Body of pancreas (tissue), 4 donors: Measurements from ENCODE around the gene AMOTL1. TPM values are rescaled to one million over a fixed set of nuclear protein-coding genes. Genes with fewer than 3 reads are reported as not detected.
A peak's percentile ranks its signal among the peaks of the same experiment; 100 is the strongest.

Source experiments
- ATAC-seq: fragments of 150-250 bp; one replicate; pipeline ENCODE4 v1.9.1; 2016
- DNase-seq, 4 donors: peaks; one replicate each; pipeline ENCODE4 v3.0.0-alpha.2; 2019
- H3K27ac ChIP-seq, 4 donors: fragments of 200-600 bp; sonication (generic); 1 replicate in 3 of 4; 2 replicates in 1 of 4; pipeline versions ENCODE4 v1.5.1 to v1.6.1; 2016 to 2019; ENCODE audit warnings: mild to moderate bottlenecking in 1 of 4, mixed read lengths in 1 of 4, moderate library complexity in 1 of 4
- H3K27me3 ChIP-seq, 2 donors: fragments of 200-600 bp; sonication (generic); one replicate each; pipeline ENCODE4 v1.6.0; 2016; ENCODE audit warnings: mild to moderate bottlenecking in 1 of 2
- H3K36me3 ChIP-seq, 2 donors: fragments of 200-600 bp; sonication (generic); replicated peaks in 1 of 2; 2 replicates each; pipeline ENCODE4 v1.5.1; 2016; ENCODE audit warnings: low read depth in 2 of 2; ENCODE audit not compliant: insufficient read depth in 1 of 2
- H3K4me1 ChIP-seq: fragments of 200-600 bp; sonication (generic); one replicate; pipeline ENCODE4 v1.6.0; 2016
- H3K4me3 ChIP-seq, 2 donors: fragments of 200-600 bp; sonication (generic); 1 replicate in 1 of 2; 2 replicates in 1 of 2; pipeline ENCODE4 v1.5.1; 2016 to 2019
- H3K9me3 ChIP-seq, 3 donors: fragments of 200-600 bp; sonication (generic); 1 replicate in 2 of 3; 2 replicates in 1 of 3; pipeline ENCODE4 v1.5.1; 2016
- POLR2A ChIP-seq, 3 donors: fragments of 450-650 bp; IDR thresholded peaks; one replicate each; pipeline ENCODE4 v1.6.1; 2016; ENCODE audit warnings: antibody characterized with exemption in 3 of 3, mild to moderate bottlenecking in 2 of 3
- WGBS, 2 donors: methylation state at CpG; one replicate each; pipeline ENCODE4 v1.1.5; 2017; 5-methylcytosine and 5-hydroxymethylcytosine counted together
- intact Hi-C: fragments of 100-400 bp; cut with DNase I; formaldehyde crosslinking; loops from one replicate; pipeline ENCODE4 v1.15.1; 2023
- total RNA-seq, 2 donors: library from RNA; depleted of rRNA; stranded (reverse); fragments of >200 nt; gene quantifications; one replicate each; pipeline ENCODE4 v1.1.0, GENCODE V29; 2016
- TF ChIP-seq, protein P1 (sequence below), 7 experiments: fragments of 450-650 bp in 4 of 7; fragments of 200-600 bp in 3 of 7; sonication (generic) in 3 of 7; IDR thresholded peaks; one replicate each; pipeline ENCODE4 v1.5.1; 2016 to 2019; ENCODE audit warnings: antibody characterized with exemption in 7 of 7

Gene AMOTL1
- total RNA-seq, 2 donors from 2014 or later: 20.4 to 21.5 TPM

- ATAC-seq (no peak), DNase-seq (no peak)
- intact Hi-C loops: loop anchor here (10.0 kb wide), 1 partner anchor 45 kb away; no protein-coding TSS in a partner anchor
- H3K4me3 ChIP-seq: no peak overlapping the region
- H3K4me1 ChIP-seq: peaks cover 51% of the 10 kb centered on the region
- 65 to 72% methylated on average over 17 of the region's 17 CpGs for WGBS, 2 donors
- H3K36me3 ChIP-seq: no peaks in the 10 kb centered on the region
- no peaks in the 10 kb centered on the region for H3K9me3 ChIP-seq
- TF ChIP-seq POLR2A (IDR thresholded peaks at IDR 0.05): no peak
- TF ChIP-seq, protein P1, sequence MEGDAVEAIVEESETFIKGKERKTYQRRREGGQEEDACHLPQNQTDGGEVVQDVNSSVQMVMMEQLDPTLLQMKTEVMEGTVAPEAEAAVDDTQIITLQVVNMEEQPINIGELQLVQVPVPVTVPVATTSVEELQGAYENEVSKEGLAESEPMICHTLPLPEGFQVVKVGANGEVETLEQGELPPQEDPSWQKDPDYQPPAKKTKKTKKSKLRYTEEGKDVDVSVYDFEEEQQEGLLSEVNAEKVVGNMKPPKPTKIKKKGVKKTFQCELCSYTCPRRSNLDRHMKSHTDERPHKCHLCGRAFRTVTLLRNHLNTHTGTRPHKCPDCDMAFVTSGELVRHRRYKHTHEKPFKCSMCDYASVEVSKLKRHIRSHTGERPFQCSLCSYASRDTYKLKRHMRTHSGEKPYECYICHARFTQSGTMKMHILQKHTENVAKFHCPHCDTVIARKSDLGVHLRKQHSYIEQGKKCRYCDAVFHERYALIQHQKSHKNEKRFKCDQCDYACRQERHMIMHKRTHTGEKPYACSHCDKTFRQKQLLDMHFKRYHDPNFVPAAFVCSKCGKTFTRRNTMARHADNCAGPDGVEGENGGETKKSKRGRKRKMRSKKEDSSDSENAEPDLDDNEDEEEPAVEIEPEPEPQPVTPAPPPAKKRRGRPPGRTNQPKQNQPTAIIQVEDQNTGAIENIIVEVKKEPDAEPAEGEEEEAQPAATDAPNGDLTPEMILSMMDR (IDR thresholded peaks at IDR 0.05): no peak
- H3K27me3 ChIP-seq: no peaks in the 10 kb centered on the region
- peak overlapping the region in 3 of 4 donors; percentile 6 to 35 (median 8) for H3K27ac ChIP-seq
Measured at GRCh38 chr11:94799726-94800125, 31.6 kb downstream of the AMOTL1 start.

- Histone ChIP-seq H3K4me1 (peaks cover 51% of the 10 kb centered on the region), H3K27ac (peak overlapping the region in 3 of 4 donors; percentile 6 to 35 (median 8)), H3K4me3 (no peak overlapping the region), H3K9me3 (no peaks in the 10 kb centered on the region), H3K27me3 (no peaks in the 10 kb centered on the region), H3K36me3 (no peaks in the 10 kb centered on the region)
- intact Hi-C loops: no loop called here
- 10 to 23% methylated on average over 1 of the region's 1 CpG for WGBS, 2 donors
- ATAC-seq: peak; percentile 69
- TF ChIP-seq, protein P1 (IDR thresholded peaks at IDR 0.05): no peak
- TF ChIP-seq POLR2A (IDR thresholded peaks at IDR 0.05): no peak
- peak; percentile 45 to 71 (median 60) for DNase-seq
Measured at GRCh38 chr11:94800414-94800813, 32.3 kb downstream of the AMOTL1 start.

DNA sequence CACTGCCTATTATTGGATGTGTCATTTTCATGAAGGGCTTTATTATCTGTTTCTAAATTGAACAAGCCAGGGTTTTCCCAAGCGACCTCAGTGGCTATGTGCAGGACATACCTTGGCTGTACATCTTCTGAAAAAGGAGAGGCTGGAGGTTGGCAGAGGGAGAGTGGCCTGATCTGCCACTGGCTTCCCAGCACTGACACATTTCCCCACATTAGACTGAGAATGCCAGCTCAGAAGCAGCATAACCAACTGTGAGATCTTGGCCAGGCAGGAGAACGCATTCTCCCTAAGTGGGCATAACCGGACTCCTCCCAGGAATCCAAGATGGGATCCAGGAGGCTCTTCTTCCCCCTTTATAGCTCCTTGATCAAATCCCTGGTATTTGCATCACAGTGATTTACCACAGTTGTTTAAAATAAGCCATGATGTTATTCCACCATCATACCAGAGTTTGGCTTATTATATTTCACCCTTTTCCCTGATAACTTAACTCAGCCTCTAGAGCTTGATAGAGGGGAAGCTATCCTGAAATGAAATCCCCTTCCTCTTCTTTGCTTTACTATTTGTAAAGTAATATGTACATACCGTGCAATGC is 33.8 kb downstream of the AMOTL1 start:
- H3K4me1 ChIP-seq: peaks cover 42% of the 10 kb centered on the region
- no peak for TF ChIP-seq POLR2A (IDR thresholded peaks at IDR 0.05)
- TF ChIP-seq, protein P1 (IDR thresholded peaks at IDR 0.05): no peak
- DNase-seq (no peak), ATAC-seq (no peak)
- H3K36me3 ChIP-seq: no peaks in the 10 kb centered on the region
- intact Hi-C loops: no loop called here
- no peaks in the 10 kb centered on the region for H3K27me3 ChIP-seq
- no peak overlapping the region for H3K27ac ChIP-seq
- WGBS, 2 donors: 90 to 96% methylated on average over 4 of the region's 4 CpGs
- H3K9me3 ChIP-seq: no peaks in the 10 kb centered on the region
- H3K4me3 ChIP-seq: no peak overlapping the region

DNA sequence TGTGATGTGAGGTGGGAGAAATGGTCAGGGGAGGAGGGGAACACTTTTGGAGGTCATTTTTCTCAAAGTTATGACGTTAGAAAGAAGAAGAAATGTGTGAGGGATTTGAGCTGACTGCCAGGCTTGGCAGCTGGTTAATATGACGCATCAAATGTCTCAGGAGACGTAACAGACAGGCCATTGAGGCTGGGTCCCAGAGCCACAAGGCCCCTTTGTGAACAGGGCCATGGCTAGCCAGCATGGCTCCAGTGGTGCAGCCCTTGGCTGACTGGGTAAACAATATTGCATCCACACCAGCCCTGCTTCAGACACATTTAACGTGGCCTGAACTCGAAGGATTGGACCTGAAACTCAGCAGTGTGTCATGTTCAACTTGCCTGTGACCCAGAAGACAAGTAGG is 34.3 kb downstream of the AMOTL1 start:
- WGBS, 2 donors: 85 to 92% methylated on average over 5 of the region's 5 CpGs
- no peak overlapping the region for H3K4me3 ChIP-seq
- intact Hi-C loops: no loop called here
- DNase-seq (no peak), ATAC-seq (no peak)
- no peak for TF ChIP-seq POLR2A (IDR thresholded peaks at IDR 0.05)
- TF ChIP-seq, protein P1 (IDR thresholded peaks at IDR 0.05): no peak
- H3K27ac ChIP-seq: no peak overlapping the region
- H3K27me3 ChIP-seq: no peaks in the 10 kb centered on the region
- H3K36me3 ChIP-seq: no peaks in the 10 kb centered on the region
- H3K9me3 ChIP-seq: no peaks in the 10 kb centered on the region
- H3K4me1 ChIP-seq: peaks cover 37% of the 10 kb centered on the region

DNA sequence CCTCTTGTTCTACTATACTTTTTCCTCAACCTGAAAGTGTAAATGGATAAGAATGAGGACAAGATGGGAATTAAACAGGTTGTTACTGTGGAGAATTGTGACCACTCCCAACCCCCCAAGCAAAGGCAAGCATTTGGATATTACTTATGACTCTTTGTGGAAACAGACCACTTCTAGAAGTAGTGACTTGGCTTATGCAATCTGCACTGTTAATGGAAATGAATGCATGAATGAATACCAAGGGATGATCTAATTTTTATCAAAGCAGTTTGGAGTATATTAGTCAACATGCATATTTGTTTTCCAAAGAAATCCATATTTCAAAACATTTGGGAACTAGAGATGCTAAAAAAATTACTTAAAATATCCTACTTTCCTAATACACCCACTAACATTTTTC is 35.3 kb downstream of the AMOTL1 start:
- Histone ChIP-seq H3K9me3 (no peaks in the 10 kb centered on the region), H3K4me1 (peaks cover 35% of the 10 kb centered on the region), H3K27ac (no peak overlapping the region), H3K27me3 (no peaks in the 10 kb centered on the region), H3K36me3 (no peaks in the 10 kb centered on the region), H3K4me3 (no peak overlapping the region)
- TF ChIP-seq POLR2A (IDR thresholded peaks at IDR 0.05): no peak
- TF ChIP-seq, protein P1 (IDR thresholded peaks at IDR 0.05): no peak
- intact Hi-C loops: no loop called here
- ATAC-seq (no peak), DNase-seq (no peak)
